Fibroblast of lung (primary cell): ENCODE data around the gene ERCC8. TPM values are rescaled to one million over a fixed set of nuclear protein-coding genes. Genes with fewer than 3 reads are reported as not detected.

Source experiments
- DNase-seq, 2 donors: peaks; one replicate each; pipeline versions ENCODE4 v3.0.0 to v3.0.0-alpha.2; 2010; ENCODE audit warnings: low read depth in 2 of 2
- H2AFZ ChIP-seq: 2 replicates; pipeline ENCODE4 v1.5.1; 2012; ENCODE audit warnings: low read length, control low read depth, inconsistent platforms
- H3K27ac ChIP-seq: 2 replicates; pipeline ENCODE4 v1.5.1; 2011; ENCODE audit warnings: low read length, control low read depth; ENCODE audit not compliant: insufficient read depth
- H3K27me3 ChIP-seq: 2 replicates; pipeline ENCODE4 v1.5.1; 2011; ENCODE audit warnings: mild to moderate bottlenecking, low read length; ENCODE audit not compliant: control insufficient read depth, insufficient read depth
- H3K36me3 ChIP-seq: 2 replicates; pipeline ENCODE4 v1.5.1; 2011; ENCODE audit warnings: low read length; ENCODE audit not compliant: control insufficient read depth, insufficient read depth
- H3K4me1 ChIP-seq: 2 replicates; pipeline ENCODE4 v1.5.1; 2011; ENCODE audit warnings: low read length; ENCODE audit not compliant: control insufficient read depth, insufficient read depth; ENCODE audit errors: extremely low read depth
- H3K4me2 ChIP-seq: 2 replicates; pipeline ENCODE4 v1.5.1; 2011; ENCODE audit warnings: low read length, control low read depth; ENCODE audit not compliant: insufficient read depth; ENCODE audit errors: extremely low read depth
- H3K4me3 ChIP-seq, 4 experiments: fragments of 200-600 bp in 1 of 4; sonication (generic) in 1 of 4; replicated peaks in 1 of 4; 2 replicates each; pipeline ENCODE4 v1.5.1; 2011 to 2016; ENCODE audit warnings: low read length in 4 of 4, low read depth in 3 of 4, mild to moderate bottlenecking in 3 of 4, control low read depth in 2 of 4, inconsistent platforms in 1 of 4, mixed read lengths in 1 of 4; ENCODE audit not compliant: insufficient read depth in 1 of 4; ENCODE audit errors: control extremely low read depth in 1 of 4
- H3K79me2 ChIP-seq: 2 replicates; pipeline ENCODE4 v1.5.1; 2012; ENCODE audit warnings: mild to moderate bottlenecking, low read length, inconsistent platforms; ENCODE audit not compliant: control insufficient read depth, insufficient read depth
- H3K9ac ChIP-seq: 2 replicates; pipeline ENCODE4 v1.5.1; 2011; ENCODE audit warnings: mild to moderate bottlenecking, low read length, control low read depth; ENCODE audit not compliant: insufficient read depth
- H3K9me3 ChIP-seq: 2 replicates; pipeline ENCODE4 v1.5.1; 2012; ENCODE audit warnings: low read depth, low read length; ENCODE audit not compliant: control insufficient read depth, insufficient read depth
- H4K20me1 ChIP-seq: 2 replicates; pipeline ENCODE4 v1.5.1; 2011; ENCODE audit warnings: low read length; ENCODE audit not compliant: control insufficient read depth, insufficient read depth; ENCODE audit errors: extremely low read depth
- CTCF ChIP-seq, 2 donors: IDR thresholded peaks in 1 of 2; conservative IDR thresholded peaks in 1 of 2; 1 replicate in 1 of 2; 2 replicates in 1 of 2; pipeline ENCODE4 v1.5.1; 2011 to 2012; ENCODE audit warnings: low read length in 2 of 2, control low read depth in 1 of 2, inconsistent platforms in 1 of 2, low read depth in 1 of 2, mild to moderate bottlenecking in 1 of 2
- EZH2 ChIP-seq: IDR thresholded peaks from 2 replicates; pipeline ENCODE4 v1.5.1; 2012; ENCODE audit warnings: low read length, control low read depth, mild to moderate bottlenecking; ENCODE audit errors: missing control alignments
- polyA plus RNA-seq, 2 donors: library from polyadenylated mRNA; depleted of rRNA in 1 of 2; stranded (reverse) in 1 of 2; unstranded in 1 of 2; fragments of >200 nt; gene quantifications; 2 replicates each; pipeline ENCODE4 v1.2.1, GENCODE V29; 2011 to 2012; ENCODE audit warnings: missing spikeins in 1 of 2
- total RNA-seq: library from RNA; depleted of rRNA; stranded (reverse); fragments of >200 nt; gene quantifications from 2 replicates; pipeline ENCODE4 v1.2.1, GENCODE V29; 2014

ERCC8 gene
- total and polyA plus RNA-seq, 2 donors (not counting 1 experiment from before 2014, with no cell fraction given) = 16.3 to 23.7 TPM

GRCh38 chr5:60833520-60833919, 111.3 kb downstream of the ERCC8 start:
- H4K20me1 ChIP-seq = no peaks in the 10 kb centered on the region
- H3K4me1 ChIP-seq = no peaks in the 10 kb centered on the region
- no peak overlapping the region for H3K4me2 ChIP-seq
- no peak overlapping the region for H3K27ac ChIP-seq
- TF ChIP-seq CTCF (conservative IDR thresholded peaks at IDR 0.05 in 1 of 2, IDR thresholded peaks at IDR 0.05 in 1 of 2; ENCODE audit: low read depth in 1 of 2, low read length in 2 of 2) = no peak
- no peak for TF ChIP-seq EZH2
- H2AFZ ChIP-seq = no peak overlapping the region
- no peak overlapping the region for H3K9ac ChIP-seq
- H3K9me3 ChIP-seq = no peaks in the 10 kb centered on the region
- no peak for DNase-seq
- no peaks in the 10 kb centered on the region for H3K79me2 ChIP-seq
- H3K4me3 ChIP-seq = no peak overlapping the region
- no peaks in the 10 kb centered on the region for H3K36me3 ChIP-seq
- no peaks in the 10 kb centered on the region for H3K27me3 ChIP-seq

- no peak for TF ChIP-seq CTCF (conservative IDR thresholded peaks at IDR 0.05 in 1 of 2, IDR thresholded peaks at IDR 0.05 in 1 of 2; ENCODE audit: low read depth in 1 of 2, low read length in 2 of 2)
- TF ChIP-seq EZH2 = no peak
- Histone ChIP-seq H3K9me3 (no peaks in the 10 kb centered on the region), H3K4me3 (no peak overlapping the region), H4K20me1 (no peaks in the 10 kb centered on the region), H2AFZ (no peak overlapping the region), H3K9ac (no peak overlapping the region), H3K4me1 (no peaks in the 10 kb centered on the region), H3K27ac (no peak overlapping the region), H3K4me2 (no peak overlapping the region), H3K27me3 (no peaks in the 10 kb centered on the region), H3K36me3 (no peaks in the 10 kb centered on the region), H3K79me2 (no peaks in the 10 kb centered on the region)
- DNase-seq = no peak
These were observed 114.2 kb downstream of the ERCC8 start for GRCh38 chr5:60830581-60831127.

GRCh38 chr5:60829490-60830266, 115.2 kb downstream of the ERCC8 start:
- H3K79me2 ChIP-seq = no peaks in the 10 kb centered on the region
- no peak overlapping the region for H2AFZ ChIP-seq
- H3K4me1 ChIP-seq = no peaks in the 10 kb centered on the region
- TF ChIP-seq CTCF (conservative IDR thresholded peaks at IDR 0.05 in 1 of 2, IDR thresholded peaks at IDR 0.05 in 1 of 2; ENCODE audit: low read depth in 1 of 2, low read length in 2 of 2) (no peak), EZH2 (no peak)
- H3K27ac ChIP-seq = no peak overlapping the region
- no peak overlapping the region for H3K4me2 ChIP-seq
- H3K9me3 ChIP-seq = no peaks in the 10 kb centered on the region
- H4K20me1 ChIP-seq = no peaks in the 10 kb centered on the region
- H3K9ac ChIP-seq = no peak overlapping the region
- H3K4me3 ChIP-seq = no peak overlapping the region
- no peaks in the 10 kb centered on the region for H3K27me3 ChIP-seq
- no peak for DNase-seq
- no peaks in the 10 kb centered on the region for H3K36me3 ChIP-seq
